Astrocyte (in vitro differentiated cells and primary cell): ENCODE measurements around the gene MYPN. TPM values are rescaled to one million over a fixed set of nuclear protein-coding genes. Genes with fewer than 3 reads are reported as not detected.

Experiments
- DNase-seq: peaks from one replicate; pipeline ENCODE4 v3.0.0-alpha.2; 2010; ENCODE audit warnings: low read depth
- FAIRE-seq: peaks from 2 replicates; lab custom pipeline; 2011; peaks lifted over from hg19 to GRCh38; lab: Jason Lieb, UNC
- H2AFZ ChIP-seq: 2 replicates; pipeline ENCODE4 v1.6.0; 2012; ENCODE audit warnings: low read depth, low read length, inconsistent platforms
- H3K27ac ChIP-seq: 2 replicates; pipeline ENCODE4 v1.5.1; 2011; ENCODE audit warnings: low read depth, low read length, inconsistent platforms
- H3K27me3 ChIP-seq: 2 replicates; pipeline ENCODE4 v1.6.0; 2011; ENCODE audit warnings: low read length, inconsistent platforms; ENCODE audit not compliant: insufficient read depth
- H3K36me3 ChIP-seq: 2 replicates; pipeline ENCODE4 v1.5.1; 2011; ENCODE audit warnings: low read length, inconsistent platforms; ENCODE audit not compliant: insufficient read depth
- H3K4me1 ChIP-seq: 2 replicates; pipeline ENCODE4 v1.5.1; 2011; ENCODE audit warnings: low read length, inconsistent platforms; ENCODE audit not compliant: insufficient read depth
- H3K4me2 ChIP-seq: 2 replicates; pipeline ENCODE4 v1.6.0; 2012; ENCODE audit warnings: low read length, inconsistent platforms
- H3K4me3 ChIP-seq: 2 replicates; pipeline ENCODE4 v1.5.1; 2011; ENCODE audit warnings: low read depth, mild to moderate bottlenecking, low read length, inconsistent platforms; ENCODE audit not compliant: insufficient read depth
- H3K79me2 ChIP-seq: 2 replicates; pipeline ENCODE4 v1.6.0; 2012; ENCODE audit warnings: mild to moderate bottlenecking, low read length, inconsistent platforms; ENCODE audit not compliant: insufficient read depth
- H3K9ac ChIP-seq: 2 replicates; pipeline ENCODE4 v1.6.0; 2012; ENCODE audit warnings: mild to moderate bottlenecking, low read length, inconsistent platforms
- H3K9me3 ChIP-seq: 2 replicates; pipeline ENCODE4 v1.5.1; 2012; ENCODE audit warnings: low read depth, mild to moderate bottlenecking, low read length, inconsistent platforms; ENCODE audit not compliant: insufficient read depth
- H4K20me1 ChIP-seq: 2 replicates; pipeline ENCODE4 v1.6.0; 2012; ENCODE audit warnings: low read length, inconsistent platforms; ENCODE audit not compliant: insufficient read depth
- H3K27ac Mint-ChIP-seq: one replicate; pipeline ENCODE4 v1.8.0; 2021; ENCODE audit warnings: mild to moderate bottlenecking, mixed read lengths; ENCODE audit not compliant: unreplicated experiment
- H3K27me3 Mint-ChIP-seq: one replicate; pipeline ENCODE4 v1.8.0; 2021; ENCODE audit warnings: low read depth, mixed read lengths; ENCODE audit not compliant: unreplicated experiment
- H3K36me3 Mint-ChIP-seq: one replicate; pipeline ENCODE4 v1.8.0; 2021; ENCODE audit warnings: low read depth, mixed read lengths; ENCODE audit not compliant: unreplicated experiment
- H3K4me1 Mint-ChIP-seq: one replicate; pipeline ENCODE4 v1.8.0; 2021; ENCODE audit warnings: low read depth, mixed read lengths; ENCODE audit not compliant: unreplicated experiment
- H3K4me3 Mint-ChIP-seq: one replicate; pipeline ENCODE4 v1.8.0; 2021; ENCODE audit warnings: mild to moderate bottlenecking, moderate library complexity, mixed read lengths; ENCODE audit not compliant: unreplicated experiment
- H3K9me3 Mint-ChIP-seq: one replicate; pipeline ENCODE4 v1.8.0; 2021; ENCODE audit warnings: mild to moderate bottlenecking, mixed read lengths; ENCODE audit not compliant: unreplicated experiment
- EZH2 ChIP-seq: IDR thresholded peaks from 2 replicates; pipeline ENCODE4 v1.6.1; 2012; ENCODE audit warnings: mild to moderate bottlenecking, low read length, inconsistent platforms; ENCODE audit not compliant: insufficient read depth
- total RNA-seq: library from RNA; stranded (reverse); gene quantifications from 2 replicates; pipeline ENCODE4 v1.2.1, GENCODE V29; 2021
- TF ChIP-seq, protein P1 (sequence below): IDR thresholded peaks from 2 replicates; pipeline ENCODE4 v1.5.1; 2011; ENCODE audit warnings: low read depth, mild to moderate bottlenecking, inconsistent platforms, low read length, moderate library complexity; ENCODE audit not compliant: insufficient read depth

Gene MYPN
- total RNA-seq, 1 donor from 2014 or later, result 0.11 TPM

DNA sequence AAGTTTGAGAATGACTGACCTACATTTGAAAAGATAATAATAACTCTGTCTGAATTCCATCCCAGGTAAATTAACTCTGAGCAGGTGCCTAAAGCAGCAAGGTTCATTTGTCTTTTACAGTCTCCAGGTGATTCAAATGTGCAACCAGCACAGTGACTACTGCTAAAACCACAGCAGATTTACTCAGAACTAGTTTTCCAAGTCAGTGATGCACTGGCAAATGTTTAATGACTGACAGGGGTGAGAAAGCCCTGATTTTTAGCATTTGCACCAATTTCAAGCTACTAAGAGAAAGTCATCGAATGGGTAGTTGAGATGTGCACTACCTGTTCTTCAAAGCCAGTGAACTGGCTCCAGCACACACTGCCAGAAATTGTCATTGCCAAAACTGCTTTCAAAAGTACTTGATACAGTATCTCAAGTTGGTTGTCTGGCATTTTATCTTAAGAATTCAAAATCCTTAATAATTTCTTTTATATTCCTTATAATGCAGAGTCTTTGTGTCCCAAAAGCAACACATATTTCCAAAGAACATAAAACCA lies 62.3 kb downstream of the MYPN start:
- Mint-ChIP-seq H3K4me1 (no peaks in the 10 kb centered on the region), H3K4me3 (no peak overlapping the region), H3K27me3 (peaks cover 2% of the 10 kb centered on the region), H3K9me3 (no peaks in the 10 kb centered on the region), H3K27ac (no peak overlapping the region), H3K36me3 (peaks cover 2% of the 10 kb centered on the region)
- Histone ChIP-seq H3K27me3 (no peaks in the 10 kb centered on the region), H3K79me2 (no peaks in the 10 kb centered on the region), H3K4me1 (no peaks in the 10 kb centered on the region), H3K36me3 (no peaks in the 10 kb centered on the region), H3K9ac (no peak overlapping the region), H3K4me2 (no peak overlapping the region), H3K27ac (no peak overlapping the region), H3K9me3 (no peaks in the 10 kb centered on the region), H3K4me3 (no peak overlapping the region), H4K20me1 (no peaks in the 10 kb centered on the region), H2AFZ (no peak overlapping the region)
- TF ChIP-seq, protein P1, sequence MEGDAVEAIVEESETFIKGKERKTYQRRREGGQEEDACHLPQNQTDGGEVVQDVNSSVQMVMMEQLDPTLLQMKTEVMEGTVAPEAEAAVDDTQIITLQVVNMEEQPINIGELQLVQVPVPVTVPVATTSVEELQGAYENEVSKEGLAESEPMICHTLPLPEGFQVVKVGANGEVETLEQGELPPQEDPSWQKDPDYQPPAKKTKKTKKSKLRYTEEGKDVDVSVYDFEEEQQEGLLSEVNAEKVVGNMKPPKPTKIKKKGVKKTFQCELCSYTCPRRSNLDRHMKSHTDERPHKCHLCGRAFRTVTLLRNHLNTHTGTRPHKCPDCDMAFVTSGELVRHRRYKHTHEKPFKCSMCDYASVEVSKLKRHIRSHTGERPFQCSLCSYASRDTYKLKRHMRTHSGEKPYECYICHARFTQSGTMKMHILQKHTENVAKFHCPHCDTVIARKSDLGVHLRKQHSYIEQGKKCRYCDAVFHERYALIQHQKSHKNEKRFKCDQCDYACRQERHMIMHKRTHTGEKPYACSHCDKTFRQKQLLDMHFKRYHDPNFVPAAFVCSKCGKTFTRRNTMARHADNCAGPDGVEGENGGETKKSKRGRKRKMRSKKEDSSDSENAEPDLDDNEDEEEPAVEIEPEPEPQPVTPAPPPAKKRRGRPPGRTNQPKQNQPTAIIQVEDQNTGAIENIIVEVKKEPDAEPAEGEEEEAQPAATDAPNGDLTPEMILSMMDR, result no peak
- no peak for TF ChIP-seq EZH2
- FAIRE-seq, result no peak
- no peak for DNase-seq

DNA sequence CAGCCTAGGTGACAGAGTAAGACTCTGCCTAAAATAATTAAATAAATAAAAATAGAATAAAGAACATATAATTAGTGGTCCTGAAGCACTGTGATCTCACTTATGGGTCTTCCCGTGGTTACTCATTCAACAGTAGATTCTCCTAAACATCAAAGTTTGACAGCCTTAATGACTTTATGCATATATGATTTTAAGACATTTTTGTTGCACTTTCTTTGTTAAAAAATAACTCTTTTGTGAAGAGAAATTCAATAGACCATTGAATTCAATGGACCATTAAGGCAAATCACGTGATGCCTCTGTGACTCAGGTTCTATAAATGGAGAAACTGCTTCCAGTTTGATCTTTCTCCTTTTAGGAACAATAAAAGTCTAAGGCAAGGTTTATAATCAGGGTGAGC lies 63.0 kb downstream of the MYPN start:
- Mint-ChIP-seq H3K36me3 (peaks cover 2% of the 10 kb centered on the region), H3K4me1 (no peaks in the 10 kb centered on the region), H3K27ac (no peak overlapping the region), H3K4me3 (no peak overlapping the region), H3K27me3 (peaks cover 2% of the 10 kb centered on the region), H3K9me3 (no peaks in the 10 kb centered on the region)
- H3K4me2 ChIP-seq, result no peak overlapping the region
- no peaks in the 10 kb centered on the region for H3K36me3 ChIP-seq
- H3K27me3 ChIP-seq, result no peaks in the 10 kb centered on the region
- no peak overlapping the region for H3K27ac ChIP-seq
- no peaks in the 10 kb centered on the region for H3K4me1 ChIP-seq
- H3K9me3 ChIP-seq, result no peaks in the 10 kb centered on the region
- H3K4me3 ChIP-seq, result no peak overlapping the region
- no peaks in the 10 kb centered on the region for H4K20me1 ChIP-seq
- H3K9ac ChIP-seq, result no peak overlapping the region
- FAIRE-seq (no peak), DNase-seq (no peak)
- H3K79me2 ChIP-seq, result no peaks in the 10 kb centered on the region
- TF ChIP-seq EZH2, result no peak
- TF ChIP-seq, protein P1, result no peak
- H2AFZ ChIP-seq, result no peak overlapping the region

DNA sequence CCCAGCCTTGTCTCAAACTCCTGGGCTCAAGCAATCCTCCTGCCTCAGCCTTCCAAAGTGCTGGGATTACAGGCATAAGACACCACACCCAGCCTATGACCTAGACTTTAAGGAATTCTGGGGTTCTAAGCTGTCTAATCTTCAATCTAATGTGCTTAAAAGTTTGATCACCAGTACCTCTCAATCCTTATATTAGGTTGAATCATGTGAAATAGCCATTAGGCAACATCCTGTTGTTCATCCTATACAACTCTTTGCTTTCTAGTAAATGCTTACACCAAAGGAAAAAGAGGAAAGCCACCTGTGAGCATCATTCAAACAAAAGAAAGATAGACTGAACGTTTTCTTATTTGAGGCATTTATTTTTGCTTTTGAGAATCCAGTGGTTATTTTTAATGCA lies 66.7 kb downstream of the MYPN start:
- no peaks in the 10 kb centered on the region for H3K79me2 ChIP-seq
- H3K4me1 ChIP-seq, result no peaks in the 10 kb centered on the region
- no peak for TF ChIP-seq EZH2
- TF ChIP-seq, protein P1, result no peak
- H3K9ac ChIP-seq, result no peak overlapping the region
- no peaks in the 10 kb centered on the region for H3K27me3 Mint-ChIP-seq
- no peak overlapping the region for H3K4me3 Mint-ChIP-seq
- no peaks in the 10 kb centered on the region for H3K27me3 ChIP-seq
- peaks cover 2% of the 10 kb centered on the region for H3K36me3 Mint-ChIP-seq
- H3K27ac ChIP-seq, result no peak overlapping the region
- H3K4me1 Mint-ChIP-seq, result no peaks in the 10 kb centered on the region
- H3K9me3 Mint-ChIP-seq, result no peaks in the 10 kb centered on the region
- H3K4me2 ChIP-seq, result no peak overlapping the region
- no peak for FAIRE-seq
- no peaks in the 10 kb centered on the region for H4K20me1 ChIP-seq
- no peak for DNase-seq
- H3K9me3 ChIP-seq, result no peaks in the 10 kb centered on the region
- H3K4me3 ChIP-seq, result no peak overlapping the region
- no peak overlapping the region for H3K27ac Mint-ChIP-seq
- H3K36me3 ChIP-seq, result no peaks in the 10 kb centered on the region
- no peak overlapping the region for H2AFZ ChIP-seq
